Mucosa of rectum (tissue), 2 donors: ENCODE data around the gene SIPA1L3.

Experiments used
- H3K27ac ChIP-seq, 2 donors: one replicate each; pipeline ENCODE4 v1.7.0; 2013; ENCODE audit warnings: inconsistent platforms in 2 of 2, low read depth in 2 of 2, low read length in 2 of 2
- H3K27me3 ChIP-seq, 2 donors: one replicate each; pipeline ENCODE4 v1.7.0; 2013; ENCODE audit warnings: low read length in 2 of 2; ENCODE audit not compliant: control insufficient read depth in 2 of 2, insufficient read depth in 2 of 2
- H3K36me3 ChIP-seq, 2 donors: one replicate each; pipeline ENCODE4 v1.7.0; 2013; ENCODE audit warnings: low read length in 2 of 2; ENCODE audit not compliant: control insufficient read depth in 2 of 2, insufficient read depth in 2 of 2
- H3K4me1 ChIP-seq, 2 donors: one replicate each; pipeline ENCODE4 v1.7.0; 2013; ENCODE audit warnings: low read length in 2 of 2, mild to moderate bottlenecking in 1 of 2; ENCODE audit not compliant: control insufficient read depth in 2 of 2, insufficient read depth in 2 of 2
- H3K4me3 ChIP-seq, 2 donors: one replicate each; pipeline ENCODE4 v1.7.0; 2013; ENCODE audit warnings: low read length in 2 of 2
- H3K9ac ChIP-seq, 2 donors: one replicate each; pipeline ENCODE4 v1.7.0; 2013; ENCODE audit warnings: low read length in 2 of 2, low read depth in 1 of 2, mild to moderate bottlenecking in 1 of 2
- H3K9me3 ChIP-seq, 2 donors: one replicate each; pipeline ENCODE4 v1.7.0; 2013; ENCODE audit warnings: low read length in 2 of 2; ENCODE audit not compliant: control insufficient read depth in 2 of 2
- donor health status: healthy.
- donor health status: Normal muscosa, but diverticular disease.

The SIPA1L3 gene

DNA sequence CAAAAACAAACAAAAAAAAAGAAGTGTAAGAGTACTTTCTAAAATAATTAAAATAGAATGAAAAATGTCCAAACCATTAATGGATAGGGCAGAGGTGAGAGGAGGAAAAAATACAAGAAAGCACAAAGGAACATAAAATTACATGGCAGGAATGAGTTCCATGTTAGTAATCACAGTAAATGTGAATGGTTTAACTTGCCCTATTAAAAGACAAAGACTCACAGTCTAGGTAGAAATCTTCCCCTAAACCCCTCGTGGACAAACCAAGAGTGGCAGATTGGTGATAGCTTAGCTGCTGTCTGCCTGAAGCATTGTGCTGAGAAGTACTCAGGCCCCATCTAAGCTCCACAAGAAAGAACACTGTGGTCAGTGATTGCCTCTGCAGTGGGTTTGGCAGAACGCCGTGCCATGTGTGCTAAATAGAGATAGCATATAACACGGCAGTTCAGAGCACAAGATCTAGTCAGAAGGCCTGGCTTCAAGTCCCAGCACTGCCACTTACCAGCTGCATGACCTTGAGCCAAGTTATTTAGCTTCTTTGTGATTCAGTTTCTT lies 213.5 kb downstream of the SIPA1L3 start:
- Histone ChIP-seq H3K36me3 (peaks cover 27 to 39% of the 10 kb centered on the region in 2 donors), H3K4me1 (no peaks in the 10 kb centered on the region), H3K9me3 (peaks cover 0 to 6% of the 10 kb centered on the region in 2 donors), H3K4me3 (no peak overlapping the region), H3K27me3 (no peaks in the 10 kb centered on the region), H3K27ac (no peak overlapping the region), H3K9ac (no peak overlapping the region)

- H3K9ac ChIP-seq = no peak overlapping the region
- no peaks in the 10 kb centered on the region for H3K4me1 ChIP-seq
- peaks cover 25 to 39% of the 10 kb centered on the region in 2 donors for H3K36me3 ChIP-seq
- H3K27ac ChIP-seq = no peak overlapping the region
- H3K4me3 ChIP-seq = no peak overlapping the region
- H3K9me3 ChIP-seq = peaks cover 0 to 6% of the 10 kb centered on the region in 2 donors
- no peaks in the 10 kb centered on the region for H3K27me3 ChIP-seq
These were observed 215.5 kb downstream of the SIPA1L3 start for GRCh38 chr19:38122402-38123093.

DNA sequence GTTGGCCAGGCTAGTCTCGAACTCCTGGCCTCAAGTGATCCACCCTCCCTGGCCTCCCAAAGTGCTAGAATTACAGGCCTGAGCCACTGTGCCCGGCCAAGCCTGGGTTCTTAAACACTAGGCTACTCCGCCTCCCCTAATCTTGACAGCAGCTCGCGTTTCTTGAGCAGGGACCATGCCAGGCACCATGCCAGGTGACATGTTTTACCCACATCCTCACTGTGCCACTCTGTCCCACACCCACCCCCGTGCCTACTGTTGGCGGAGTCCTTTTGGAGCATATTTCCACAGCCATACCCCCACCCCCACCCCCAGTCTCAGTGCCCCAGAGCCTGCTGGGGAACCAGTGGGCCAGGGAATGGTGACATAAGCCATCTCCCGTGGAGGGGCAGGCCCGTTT lies 218.2 kb downstream of the SIPA1L3 start:
- Histone ChIP-seq H3K36me3 (peaks cover 21 to 26% of the 10 kb centered on the region in 2 donors), H3K27me3 (no peaks in the 10 kb centered on the region), H3K4me3 (no peak overlapping the region), H3K4me1 (no peaks in the 10 kb centered on the region), H3K27ac (no peak overlapping the region), H3K9ac (no peak overlapping the region), H3K9me3 (peaks cover 0 to 6% of the 10 kb centered on the region in 2 donors)

DNA sequence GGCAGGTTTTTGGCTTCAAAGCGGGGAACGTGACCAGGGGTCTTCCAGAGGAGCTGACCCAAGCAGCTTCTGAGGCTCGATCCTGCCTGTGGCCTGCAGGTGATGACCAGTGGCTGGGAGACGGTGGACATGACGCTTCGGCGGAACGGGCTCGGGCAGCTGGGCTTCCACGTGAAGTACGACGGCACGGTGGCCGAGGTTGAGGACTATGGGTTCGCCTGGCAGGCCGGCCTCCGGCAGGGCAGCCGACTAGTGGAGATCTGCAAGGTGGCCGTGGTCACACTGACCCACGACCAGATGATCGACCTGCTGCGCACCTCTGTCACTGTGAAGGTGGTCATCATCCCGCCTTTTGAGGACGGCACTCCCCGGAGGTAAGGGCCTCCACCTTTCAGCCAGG lies 223.4 kb downstream of the SIPA1L3 start:
- H3K36me3 ChIP-seq = peaks cover 19 to 23% of the 10 kb centered on the region in 2 donors
- H3K27ac ChIP-seq = no peak overlapping the region
- H3K4me1 ChIP-seq = no peaks in the 10 kb centered on the region
- H3K27me3 ChIP-seq = no peaks in the 10 kb centered on the region
- H3K9me3 ChIP-seq = no peaks in the 10 kb centered on the region
- no peak overlapping the region for H3K4me3 ChIP-seq
- H3K9ac ChIP-seq = no peak overlapping the region

DNA sequence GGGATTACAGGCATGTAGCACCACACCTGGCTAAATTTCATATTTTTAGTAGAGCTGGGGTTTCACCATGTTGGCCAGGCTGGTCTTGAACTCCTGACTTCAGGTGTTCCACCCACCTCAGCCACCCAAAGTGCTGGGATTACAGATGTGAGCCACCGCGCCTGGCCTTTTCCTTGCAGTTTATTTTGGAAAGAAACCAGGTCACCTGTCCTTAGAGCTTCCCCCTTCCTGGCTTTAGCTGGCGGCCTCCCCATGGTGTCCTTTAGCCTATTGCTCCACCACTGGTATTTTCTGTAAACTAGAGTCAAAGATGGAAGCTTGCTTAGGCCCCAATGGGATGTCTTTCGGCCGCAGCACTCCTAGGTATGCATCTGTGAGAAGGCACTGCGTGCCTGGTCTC lies 225.8 kb downstream of the SIPA1L3 start:
- Histone ChIP-seq H3K9ac (no peak overlapping the region), H3K27ac (no peak overlapping the region), H3K27me3 (no peaks in the 10 kb centered on the region), H3K4me1 (no peaks in the 10 kb centered on the region), H3K36me3 (peaks cover 20 to 26% of the 10 kb centered on the region in 2 donors), H3K9me3 (no peaks in the 10 kb centered on the region), H3K4me3 (no peak overlapping the region)

- no peaks in the 10 kb centered on the region for H3K27me3 ChIP-seq
- no peak overlapping the region for H3K27ac ChIP-seq
- no peaks in the 10 kb centered on the region for H3K9me3 ChIP-seq
- no peak overlapping the region for H3K9ac ChIP-seq
- no peaks in the 10 kb centered on the region for H3K4me1 ChIP-seq
- no peak overlapping the region for H3K4me3 ChIP-seq
- H3K36me3 ChIP-seq = peaks cover 17 to 27% of the 10 kb centered on the region in 2 donors
These were observed 226.3 kb downstream of the SIPA1L3 start for GRCh38 chr19:38133319-38133718.

- no peaks in the 10 kb centered on the region for H3K9me3 ChIP-seq
These were observed 227.6 kb downstream of the SIPA1L3 start for GRCh38 chr19:38134540-38135149.

GRCh38 chr19:38135150-38135998 lies 228.4 kb downstream of the SIPA1L3 start:
- no peak overlapping the region for H3K4me3 ChIP-seq
- H3K27me3 ChIP-seq = no peaks in the 10 kb centered on the region
- H3K27ac ChIP-seq = no peak overlapping the region
- H3K4me1 ChIP-seq = no peaks in the 10 kb centered on the region
- peaks cover 22 to 34% of the 10 kb centered on the region in 2 donors for H3K36me3 ChIP-seq
- H3K9ac ChIP-seq = no peak overlapping the region
- H3K9me3 ChIP-seq = no peaks in the 10 kb centered on the region

More at GRCh38 chr19:38134540-38135149, 227.6 kb downstream of the SIPA1L3 start:
- Histone ChIP-seq H3K9ac (no peak overlapping the region), H3K4me3 (no peak overlapping the region), H3K36me3 (peaks cover 19 to 28% of the 10 kb centered on the region in 2 donors), H3K4me1 (no peaks in the 10 kb centered on the region), H3K27ac (no peak overlapping the region), H3K27me3 (no peaks in the 10 kb centered on the region)

GRCh38 chr19:38139122-38139521 lies 232.1 kb downstream of the SIPA1L3 start:
- Histone ChIP-seq H3K9me3 (no peaks in the 10 kb centered on the region), H3K9ac (no peak overlapping the region), H3K27ac (no peak overlapping the region), H3K27me3 (no peaks in the 10 kb centered on the region), H3K36me3 (peaks cover 28 to 38% of the 10 kb centered on the region in 2 donors), H3K4me1 (no peaks in the 10 kb centered on the region), H3K4me3 (no peak overlapping the region)

- H3K27me3 ChIP-seq = no peaks in the 10 kb centered on the region
- no peak overlapping the region for H3K9ac ChIP-seq
- H3K4me1 ChIP-seq = no peaks in the 10 kb centered on the region
- H3K4me3 ChIP-seq = no peak overlapping the region
- H3K9me3 ChIP-seq = no peaks in the 10 kb centered on the region
- peaks cover 35 to 36% of the 10 kb centered on the region in 2 donors for H3K36me3 ChIP-seq
- no peak overlapping the region for H3K27ac ChIP-seq
These were observed 234.1 kb downstream of the SIPA1L3 start for GRCh38 chr19:38141108-38141507.
